GM12865 (cell line): ENCODE measurements around the gene C10orf143.

ENCODE experiments used
- DNase-seq: peaks from one replicate; pipeline ENCODE4 v3.0.0; 2010; ENCODE audit warnings: low read depth
- H3K4me3 ChIP-seq: 2 replicates; pipeline ENCODE4 v1.5.1; 2011; ENCODE audit warnings: mild to moderate bottlenecking, low read depth, low read length, control low read depth
- TF ChIP-seq, protein P1 (sequence below): IDR thresholded peaks from 2 replicates; pipeline ENCODE4 v1.5.1; 2011; ENCODE audit warnings: low read length, control low read depth, low read depth, inconsistent platforms; ENCODE audit not compliant: insufficient read depth; ENCODE audit errors: missing control alignments

The C10orf143 gene

DNA sequence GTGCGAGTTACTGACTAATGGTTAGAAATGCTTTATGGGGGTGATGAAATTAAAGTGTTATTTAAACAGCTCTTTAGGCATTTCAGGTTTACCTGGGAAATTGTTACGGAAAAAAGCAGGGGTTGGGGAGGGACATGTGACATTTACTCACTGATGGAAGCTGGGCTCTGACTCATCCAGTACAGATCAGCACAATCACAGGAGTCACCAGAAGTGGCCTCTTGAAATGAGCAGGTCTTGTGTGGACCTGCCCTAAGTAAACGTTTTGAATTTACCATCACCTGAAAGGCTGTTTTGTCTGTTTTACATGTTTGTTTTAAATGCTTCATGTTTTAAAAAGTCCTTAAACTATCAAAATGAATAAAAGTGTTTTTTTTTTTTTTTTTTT lies 27.8 kb upstream of the C10orf143 start:
- peak; percentile 27 for DNase-seq
- H3K4me3 ChIP-seq, result no peak overlapping the region
- TF ChIP-seq, protein P1, sequence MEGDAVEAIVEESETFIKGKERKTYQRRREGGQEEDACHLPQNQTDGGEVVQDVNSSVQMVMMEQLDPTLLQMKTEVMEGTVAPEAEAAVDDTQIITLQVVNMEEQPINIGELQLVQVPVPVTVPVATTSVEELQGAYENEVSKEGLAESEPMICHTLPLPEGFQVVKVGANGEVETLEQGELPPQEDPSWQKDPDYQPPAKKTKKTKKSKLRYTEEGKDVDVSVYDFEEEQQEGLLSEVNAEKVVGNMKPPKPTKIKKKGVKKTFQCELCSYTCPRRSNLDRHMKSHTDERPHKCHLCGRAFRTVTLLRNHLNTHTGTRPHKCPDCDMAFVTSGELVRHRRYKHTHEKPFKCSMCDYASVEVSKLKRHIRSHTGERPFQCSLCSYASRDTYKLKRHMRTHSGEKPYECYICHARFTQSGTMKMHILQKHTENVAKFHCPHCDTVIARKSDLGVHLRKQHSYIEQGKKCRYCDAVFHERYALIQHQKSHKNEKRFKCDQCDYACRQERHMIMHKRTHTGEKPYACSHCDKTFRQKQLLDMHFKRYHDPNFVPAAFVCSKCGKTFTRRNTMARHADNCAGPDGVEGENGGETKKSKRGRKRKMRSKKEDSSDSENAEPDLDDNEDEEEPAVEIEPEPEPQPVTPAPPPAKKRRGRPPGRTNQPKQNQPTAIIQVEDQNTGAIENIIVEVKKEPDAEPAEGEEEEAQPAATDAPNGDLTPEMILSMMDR, result no peak

DNA sequence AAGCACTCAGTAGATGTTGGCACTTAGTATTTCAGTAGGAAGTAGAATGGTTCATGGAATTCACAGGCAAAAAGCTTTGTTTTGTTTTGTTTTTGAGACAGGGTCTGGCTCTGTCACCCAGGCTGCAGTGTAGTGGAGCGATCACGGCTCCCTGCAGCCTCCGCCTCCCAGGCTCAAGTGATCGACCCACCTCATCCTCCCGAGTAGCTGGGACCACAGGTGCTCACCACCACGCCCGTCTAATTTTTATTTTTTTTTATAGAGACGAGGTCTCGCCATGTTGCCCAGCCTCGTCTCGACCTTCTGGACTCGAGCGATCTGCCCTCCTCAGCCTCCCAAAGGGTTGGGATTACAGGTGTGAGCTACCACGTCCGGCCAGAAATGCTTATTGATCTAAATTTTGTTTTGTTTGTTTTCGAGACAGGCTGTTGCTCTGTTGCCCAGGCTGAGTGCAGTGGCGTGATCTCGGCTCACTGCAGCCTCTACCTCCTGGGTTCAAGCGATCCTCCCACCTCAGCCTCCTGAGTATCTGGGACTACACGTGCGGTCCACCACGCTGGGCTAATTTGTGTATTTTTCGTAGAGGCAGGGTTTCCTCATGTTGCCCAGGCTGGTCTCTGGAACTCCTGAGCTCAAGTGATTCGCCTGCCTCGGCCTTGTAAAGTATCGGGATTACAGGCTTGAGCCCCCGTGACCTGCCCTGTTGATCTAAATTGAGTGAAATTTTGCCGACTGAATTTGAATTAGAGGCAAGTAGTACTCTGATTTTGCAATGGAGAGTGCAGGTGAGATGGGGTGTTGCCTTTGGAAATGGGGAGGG lies 27.2 kb upstream of the C10orf143 start:
- DNase-seq, result no peak
- peak overlapping the region; percentile 93 for H3K4me3 ChIP-seq
- TF ChIP-seq, protein P1, result no peak

DNA sequence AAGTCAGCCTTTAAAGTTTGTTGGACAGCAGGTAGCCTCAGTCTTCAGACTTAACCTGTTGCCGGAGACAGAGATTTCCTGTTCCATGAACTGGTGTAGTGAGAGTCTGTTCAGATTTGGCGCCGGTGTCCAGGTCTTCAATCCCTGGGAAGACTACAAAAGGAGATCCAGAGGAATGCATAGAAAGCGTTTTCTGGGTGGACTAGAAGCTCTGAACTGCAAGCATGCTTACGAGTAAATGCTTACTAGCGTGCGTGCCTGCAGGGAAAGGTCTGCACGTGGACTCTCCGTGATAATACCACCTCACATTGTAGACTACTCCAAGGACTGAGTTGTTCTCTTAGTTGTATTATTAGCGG lies 26.4 kb upstream of the C10orf143 start:
- TF ChIP-seq, protein P1, result no peak
- DNase-seq, result peak; percentile 10
- peak overlapping the region; percentile 93 for H3K4me3 ChIP-seq

DNA sequence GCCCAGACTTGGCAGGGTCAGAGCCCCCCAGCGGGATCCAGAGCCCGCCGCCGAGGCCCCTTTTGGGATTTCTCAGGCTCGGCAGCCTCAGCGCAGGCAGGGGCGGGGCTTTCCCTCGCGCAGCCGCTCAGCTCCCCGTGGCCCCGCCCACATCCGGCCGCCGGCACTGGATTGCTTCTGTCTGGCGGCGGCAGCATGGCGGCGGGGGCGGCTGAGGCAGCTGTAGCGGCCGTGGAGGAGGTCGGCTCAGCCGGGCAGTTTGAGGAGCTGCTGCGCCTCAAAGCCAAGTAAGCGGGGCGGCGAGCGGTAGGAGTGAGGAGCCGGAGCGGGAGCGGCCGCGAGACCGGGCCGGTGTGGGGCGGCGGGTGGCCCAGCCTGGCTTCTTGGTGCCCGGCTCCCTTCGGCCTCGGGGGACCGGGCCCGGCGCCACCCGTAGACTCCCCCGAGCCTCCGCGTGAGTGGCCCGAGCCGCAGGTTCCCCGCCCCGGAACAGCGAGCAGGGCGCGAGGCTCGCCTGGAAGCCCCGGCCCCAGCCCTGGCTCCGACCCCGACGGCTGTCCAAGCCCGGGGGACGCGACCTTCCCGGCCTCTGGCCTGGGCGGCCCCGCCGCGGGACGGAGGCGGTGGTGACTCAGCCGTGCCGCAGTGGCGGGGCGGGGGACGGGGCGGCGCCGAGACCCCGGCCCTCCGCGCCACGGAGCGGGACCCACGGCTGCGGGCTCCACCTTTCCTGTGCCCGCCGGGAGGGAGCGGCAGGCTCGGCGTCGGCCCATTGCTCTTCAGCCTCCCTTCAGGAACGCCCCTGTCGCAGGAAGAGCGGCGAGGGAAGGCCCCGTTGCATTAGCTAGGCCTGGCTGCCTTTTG lies 25.8 kb upstream of the C10orf143 start, which contains the start of gene GLRX3:
GLRX3 (plus strand) TSS at position 166 of the 864 bp plus-strand sequence; CDS start at position 196, 30 bp downstream.
- DNase-seq, result peak; percentile 90
- TF ChIP-seq, protein P1, result no peak

DNA sequence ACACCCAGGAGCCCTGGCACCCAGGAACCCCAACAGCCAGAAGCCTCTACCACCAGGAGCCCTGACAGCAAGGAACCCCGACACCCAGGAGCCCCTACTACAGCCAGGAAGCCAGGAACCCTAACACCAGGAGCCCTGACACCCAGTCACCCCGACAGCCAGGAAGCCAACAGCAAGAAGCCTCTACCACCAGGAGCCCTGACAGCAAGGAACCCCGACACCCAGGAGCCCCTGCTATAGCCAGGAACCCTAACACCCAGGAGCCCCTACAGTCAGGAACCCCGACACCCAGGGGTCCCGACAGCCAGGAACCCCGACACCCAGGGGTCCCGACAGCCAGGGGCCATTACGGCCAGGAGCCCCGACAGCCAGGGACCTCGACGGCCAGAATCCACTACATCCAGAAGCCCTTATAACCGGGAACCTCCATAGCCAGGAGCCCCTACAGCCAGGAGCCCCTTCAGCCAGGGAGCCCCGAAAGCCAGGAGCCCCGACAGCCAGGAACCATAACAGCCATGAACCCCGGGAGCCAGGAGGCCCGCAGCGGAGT lies 25.1 kb upstream of the C10orf143 start:
- peak overlapping the region; percentile 93 for H3K4me3 ChIP-seq
- DNase-seq, result no peak
- TF ChIP-seq, protein P1, result no peak

More for the DNA sequence above, 25.8 kb upstream of the C10orf143 start, which contains the start of gene GLRX3:
- H3K4me3 ChIP-seq, result peak within 1 kb of the TSS; percentile 93

DNA sequence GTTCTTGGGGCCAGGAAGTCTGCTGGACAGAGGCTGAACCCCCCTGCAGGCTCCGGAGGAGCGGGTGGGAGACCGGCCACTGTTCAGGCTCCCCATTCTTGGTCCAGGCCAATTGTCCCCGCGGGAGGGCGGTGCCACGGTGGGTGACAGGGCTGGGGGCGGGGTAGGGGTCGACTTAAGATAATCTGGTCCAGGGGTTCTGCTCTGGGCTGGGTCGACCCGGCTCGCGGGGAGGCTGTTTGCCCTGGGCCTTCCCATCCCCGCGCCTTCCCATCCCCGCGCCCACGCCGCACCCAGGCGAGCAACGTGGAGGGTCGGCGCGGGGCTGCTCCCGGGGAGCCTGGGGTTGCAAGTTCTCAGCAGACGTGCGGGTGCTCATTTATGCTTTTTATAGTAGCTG lies 18.3 kb upstream of the C10orf143 start:
- no peak overlapping the region for H3K4me3 ChIP-seq
- no peak for DNase-seq
- TF ChIP-seq, protein P1, result no peak
